HG02610 (cell line): ENCODE measurements around the gene LMAN1.

Experiments used
- ATAC-seq: cut with Tn5 transposase; IDR thresholded peaks from one replicate; pipeline ENCODE4 v1.9.1; 2021; ENCODE audit warnings: mild to moderate bottlenecking, moderate library complexity; ENCODE audit not compliant: unreplicated experiment

Gene LMAN1

GRCh38 chr18:59360381-59360780 lies 1.3 kb upstream of the LMAN1 start:
- no peak for ATAC-seq

- peak; percentile 2 for ATAC-seq
Observed at GRCh38 chr18:59359576-59359952, 499 bp upstream of the LMAN1 start.

- ATAC-seq, result no peak
Observed at GRCh38 chr18:59358414-59358711, 702 bp downstream of the LMAN1 start.

- no peak for ATAC-seq
Observed at GRCh38 chr18:59357928-59358327, 1.1 kb downstream of the LMAN1 start.

- ATAC-seq, result no peak
Observed at GRCh38 chr18:59354731-59355130, 4.3 kb downstream of the LMAN1 start.

- no peak for ATAC-seq
Observed at GRCh38 chr18:59353079-59353680, 5.9 kb downstream of the LMAN1 start.

GRCh38 chr18:59352250-59352855 lies 6.7 kb downstream of the LMAN1 start:
- ATAC-seq, result no peak

- ATAC-seq, result no peak
Observed at GRCh38 chr18:59345556-59345955, 13.5 kb downstream of the LMAN1 start.

- ATAC-seq, result no peak
Observed at GRCh38 chr18:59344996-59345395, 14.1 kb downstream of the LMAN1 start.

GRCh38 chr18:59343926-59344325 lies 15.1 kb downstream of the LMAN1 start:
- no peak for ATAC-seq

- ATAC-seq, result no peak
Observed at GRCh38 chr18:59340817-59341216, 18.2 kb downstream of the LMAN1 start.

GRCh38 chr18:59340312-59340711 lies 18.8 kb downstream of the LMAN1 start:
- ATAC-seq, result no peak

- ATAC-seq, result no peak
Observed at GRCh38 chr18:59332986-59333385, 26.1 kb downstream of the LMAN1 start.

- no peak for ATAC-seq
Observed at GRCh38 chr18:59328683-59329082, 30.4 kb downstream of the LMAN1 start.

- ATAC-seq, result no peak
Observed at GRCh38 chr18:59325965-59326364, 33.1 kb downstream of the LMAN1 start.

GRCh38 chr18:59324623-59324971 lies 34.5 kb downstream of the LMAN1 start:
- ATAC-seq, result no peak

GRCh38 chr18:59323931-59324622 lies 35.0 kb downstream of the LMAN1 start:
- ATAC-seq, result no peak

- no peak for ATAC-seq
Observed at GRCh38 chr18:59318460-59319050, 40.5 kb downstream of the LMAN1 start, which contains the start of gene CPLX4. Gene CPLX4, minus strand, starts transcription at chr18:59318649. Its CDS starts 187 bp downstream, at chr18:59318462.

- no peak for ATAC-seq
Observed at GRCh38 chr18:59311631-59312030, 47.4 kb downstream of the LMAN1 start.

GRCh38 chr18:59308938-59309260 lies 50.2 kb downstream of the LMAN1 start:
- no peak for ATAC-seq

GRCh38 chr18:59308248-59308937 lies 50.7 kb downstream of the LMAN1 start:
- ATAC-seq, result peak; percentile 89

GRCh38 chr18:59306640-59307039 lies 52.4 kb downstream of the LMAN1 start:
- ATAC-seq, result no peak
